SK-N-SH (cell line): Measurements from ENCODE around the gene PARP12. TPM values are rescaled to one million over a fixed set of nuclear protein-coding genes. Genes with fewer than 3 reads are reported as not detected.

Experiments used
- CTCF ChIA-PET: fragments of 300-600, 350-600 bp; formaldehyde crosslinking; extraction: SDS; loops from one replicate; lab custom pipeline; 2021; lab: Yijun Ruan, JAX
- POLR2A ChIA-PET: fragments of 350-600 bp; sonication (Branson Sonifier 250); formaldehyde crosslinking; extraction: SDS; loops from one replicate; lab custom pipeline; 2020; ENCODE audit warnings: antibody characterized with exemption, inconsistent platforms; lab: Yijun Ruan, JAX
- DNase-seq: peaks from one replicate; pipeline ENCODE4 v3.0.0; 2012
- H2AFZ ChIP-seq: fragments of 200-600 bp; sonication (generic); 2 replicates; pipeline ENCODE4 v1.8.1; 2016; ENCODE audit warnings: antibody characterized with exemption, mild to moderate bottlenecking, low read depth
- H3F3A ChIP-seq: fragments of 200-600 bp; sonication (generic); replicated peaks from 2 replicates; pipeline ENCODE3; 2016; ENCODE audit warnings: antibody characterized with exemption, mild to moderate bottlenecking; ENCODE audit not compliant: insufficient read depth
- H3K27ac ChIP-seq, 2 experiments: fragments of 200-500 bp in 1 of 2; fragments of 200-600 bp in 1 of 2; sonication (Bioruptor generic) in 1 of 2; sonication (generic), shearing (Covaris generic) in 1 of 2; 2 replicates each; pipeline versions ENCODE4 v1.5.1 to v1.6.1; 2014 to 2016; ENCODE audit warnings: low read depth in 2 of 2, inconsistent platforms in 1 of 2, low read length in 1 of 2, mild to moderate bottlenecking in 1 of 2, mixed read lengths in 1 of 2
- H3K27me3 ChIP-seq: fragments of 200-600 bp; sonication (generic), shearing (Covaris generic); 2 replicates; pipeline ENCODE4 v1.6.1; 2016; ENCODE audit warnings: mixed run types; ENCODE audit not compliant: insufficient read depth
- H3K36me3 ChIP-seq, 2 experiments: fragments of 200-500 bp in 1 of 2; fragments of 200-600 bp in 1 of 2; sonication (Bioruptor generic) in 1 of 2; sonication (generic) in 1 of 2; replicated peaks in 1 of 2; 2 replicates each; pipeline versions ENCODE3 to v1.5.1; 2014 to 2016; ENCODE audit warnings: low read length in 1 of 2, mild to moderate bottlenecking in 1 of 2; ENCODE audit not compliant: insufficient read depth in 2 of 2, control insufficient read depth in 1 of 2
- H3K4me1 ChIP-seq, 2 experiments: fragments of 200-500 bp in 1 of 2; fragments of 200-600 bp in 1 of 2; sonication (Bioruptor generic) in 1 of 2; sonication (generic), shearing (Covaris generic) in 1 of 2; 2 replicates each; pipeline versions ENCODE4 v1.5.1 to v1.6.1; 2014 to 2016; ENCODE audit warnings: low read depth in 1 of 2, low read length in 1 of 2, mixed run types in 1 of 2; ENCODE audit not compliant: insufficient read depth in 2 of 2, control insufficient read depth in 1 of 2
- H3K4me2 ChIP-seq: fragments of 200-600 bp; sonication (generic), shearing (Covaris generic); 2 replicates; pipeline ENCODE4 v1.6.1; 2017; ENCODE audit warnings: mixed run types
- H3K4me3 ChIP-seq, 2 experiments: fragments of 200-500 bp in 1 of 2; fragments of 200-600 bp in 1 of 2; sonication (Bioruptor generic) in 1 of 2; sonication (generic), shearing (Covaris generic) in 1 of 2; 2 replicates each; pipeline versions ENCODE4 v1.5.1 to v1.8.1; 2014 to 2016; ENCODE audit warnings: low read depth in 2 of 2, inconsistent platforms in 1 of 2, low read length in 1 of 2, mild to moderate bottlenecking in 1 of 2, mixed read lengths in 1 of 2, moderate library complexity in 1 of 2
- H3K79me2 ChIP-seq: fragments of 200-600 bp; sonication (generic); 2 replicates; pipeline ENCODE4 v1.8.1; 2017; ENCODE audit warnings: mild to moderate bottlenecking; ENCODE audit not compliant: insufficient read depth
- H3K9ac ChIP-seq: fragments of 200-600 bp; sonication (generic); 2 replicates; pipeline ENCODE4 v1.6.1; 2017; ENCODE audit warnings: mixed run types
- H3K9me2 ChIP-seq: fragments of 200-600 bp; sonication (generic); 2 replicates; pipeline ENCODE4 v1.6.1; 2017; ENCODE audit warnings: mixed run types
- H3K9me3 ChIP-seq: fragments of 200-600 bp; sonication (generic); 2 replicates; pipeline ENCODE4 v1.6.1; 2017; ENCODE audit warnings: mixed run types, mild to moderate bottlenecking, moderate library complexity
- H4K20me1 ChIP-seq: fragments of 200-600 bp; sonication (generic); 2 replicates; pipeline ENCODE4 v1.6.1; 2017; ENCODE audit warnings: mild to moderate bottlenecking, mixed run types; ENCODE audit not compliant: insufficient read depth
- CHD2 ChIP-seq: fragments of 150-350 bp; IDR thresholded peaks from 2 replicates; pipeline ENCODE4 v1.6.1; 2018; ENCODE audit warnings: low read length; ENCODE audit not compliant: partially characterized antibody
- EP300 ChIP-seq, 2 experiments: IDR thresholded peaks; 2 replicates each; pipeline versions ENCODE4 v1.4.0 to v1.6.1; 2012; ENCODE audit warnings: borderline replicate concordance in 1 of 2, low read depth in 1 of 2, low read length in 1 of 2
- FOXM1 ChIP-seq: IDR thresholded peaks from 2 replicates; pipeline ENCODE4 v1.4.0; 2012; ENCODE audit warnings: low read depth, mild to moderate bottlenecking
- GABPA ChIP-seq: IDR thresholded peaks from 2 replicates; pipeline ENCODE4 v1.4.0; 2012; ENCODE audit warnings: low read depth, mild to moderate bottlenecking
- MAX ChIP-seq: IDR thresholded peaks from 2 replicates; pipeline ENCODE4 v1.4.0; 2012; ENCODE audit warnings: low read depth
- MEF2A ChIP-seq: IDR thresholded peaks from 2 replicates; pipeline ENCODE4 v1.4.0; 2012; ENCODE audit warnings: low read depth, borderline replicate concordance
- NRF1 ChIP-seq: IDR thresholded peaks from 2 replicates; pipeline ENCODE4 v1.6.1; 2012; ENCODE audit warnings: low read depth, mild to moderate bottlenecking, low read length
- RCOR1 ChIP-seq: fragments of 150-350 bp; IDR thresholded peaks from 2 replicates; pipeline ENCODE4 v1.6.1; 2017; ENCODE audit warnings: antibody characterized with exemption, low read length
- REST ChIP-seq: IDR thresholded peaks from 2 replicates; pipeline ENCODE4 v1.6.1; 2012; ENCODE audit warnings: mild to moderate bottlenecking, low read depth, low read length, moderate library complexity
- SIN3A ChIP-seq: IDR thresholded peaks from 2 replicates; pipeline ENCODE4 v1.6.1; 2012; ENCODE audit warnings: low read depth, mild to moderate bottlenecking, low read length, moderate library complexity, borderline replicate concordance
- YY1 ChIP-seq: IDR thresholded peaks from 2 replicates; pipeline ENCODE4 v1.4.0; 2012; ENCODE audit warnings: low read depth, mild to moderate bottlenecking
- WGBS: methylation state at CpG from one replicate; pipeline ENCODE4 v1.1.6; 2017; ENCODE audit warnings: low lambda C conversion rate; 5-methylcytosine and 5-hydroxymethylcytosine counted together
- polyA plus RNA-seq, 3 experiments: library from polyadenylated mRNA; depleted of rRNA; stranded (reverse); fragments of >200 nt; gene quantifications; 2 replicates each; pipeline ENCODE4 v1.2.3, GENCODE V29; 2012
- TF ChIP-seq, protein P1 (sequence below): fragments of 150-350 bp; IDR thresholded peaks from 2 replicates; pipeline ENCODE4 v1.6.1; 2017; ENCODE audit warnings: antibody characterized with exemption, low read length, low read depth, borderline replicate concordance
- TF ChIP-seq, protein P2 (sequence below): IDR thresholded peaks from 2 replicates; pipeline ENCODE4 v1.4.0; 2012; ENCODE audit warnings: low read depth, borderline replicate concordance

Gene PARP12
- polyA plus RNA-seq, 1 of the 3 experiments (the other 2 are of a cell fraction) = 17.7 TPM

DNA sequence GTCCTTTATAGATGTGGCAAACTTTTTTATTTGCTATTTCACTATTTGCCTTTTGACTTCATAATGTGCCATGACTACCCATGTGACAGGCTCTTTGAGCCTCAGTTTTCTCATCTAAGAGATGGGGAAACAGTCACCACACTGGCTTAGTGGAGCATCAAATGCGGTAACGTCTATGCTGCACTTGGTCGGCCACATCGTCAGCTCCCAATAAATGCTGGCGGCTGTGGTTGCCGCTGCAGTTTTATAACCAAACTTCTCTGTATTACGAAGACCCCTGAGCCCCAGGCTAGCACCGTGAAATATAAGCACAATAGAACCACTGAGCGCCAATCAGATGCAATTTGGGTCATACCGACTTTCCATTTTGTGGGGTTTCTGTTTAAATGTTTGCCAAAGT is 56.2 kb downstream of the PARP12 start:
- CTCF ChIA-PET = interaction anchor here (1.3 to 9.8 kb wide), 14 partner anchors 11 to 506 kb away, joined by 3 to 229 read pairs (median 4); no protein-coding TSS in a partner anchor
- POLR2A ChIA-PET = no interaction called here
- Histone ChIP-seq H3K27me3 (no peaks in the 10 kb centered on the region; the same call in 1 of the 2 replicates), H3K27ac (no peak overlapping the region), H3K79me2 (no peaks in the 10 kb centered on the region), H3K4me2 (no peak overlapping the region), H3K4me3 (no peak overlapping the region), H3K9me2 (no peaks in the 10 kb centered on the region), H3K9ac (no peak overlapping the region), H3K4me1 (peaks cover 0 to 20% of the 10 kb centered on the region in 2 experiments; a peak in 2 of 4 replicates), H4K20me1 (no peaks in the 10 kb centered on the region), H3F3A (no peaks in the 10 kb centered on the region), H3K9me3 (no peaks in the 10 kb centered on the region), H3K36me3 (no peaks in the 10 kb centered on the region), H2AFZ (no peak overlapping the region)
- 92% methylated on average over 10 of the region's 10 CpGs for WGBS
- DNase-seq = no peak
- TF ChIP-seq GABPA = no peak
- no peak for TF ChIP-seq FOXM1
- TF ChIP-seq REST = no peak
- TF ChIP-seq SIN3A = no peak
- TF ChIP-seq YY1 = no peak
- TF ChIP-seq NRF1 = no peak
- TF ChIP-seq MAX = no peak
- TF ChIP-seq, protein P1, sequence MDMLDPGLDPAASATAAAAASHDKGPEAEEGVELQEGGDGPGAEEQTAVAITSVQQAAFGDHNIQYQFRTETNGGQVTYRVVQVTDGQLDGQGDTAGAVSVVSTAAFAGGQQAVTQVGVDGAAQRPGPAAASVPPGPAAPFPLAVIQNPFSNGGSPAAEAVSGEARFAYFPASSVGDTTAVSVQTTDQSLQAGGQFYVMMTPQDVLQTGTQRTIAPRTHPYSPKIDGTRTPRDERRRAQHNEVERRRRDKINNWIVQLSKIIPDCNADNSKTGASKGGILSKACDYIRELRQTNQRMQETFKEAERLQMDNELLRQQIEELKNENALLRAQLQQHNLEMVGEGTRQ = no peak
- TF ChIP-seq EP300 (IDR thresholded peaks at IDR 0.05; ENCODE audit: borderline replicate concordance in 1 of 2, low read depth in 1 of 2, low read length in 1 of 2) = no peak
- TF ChIP-seq MEF2A = no peak
- TF ChIP-seq, protein P2, sequence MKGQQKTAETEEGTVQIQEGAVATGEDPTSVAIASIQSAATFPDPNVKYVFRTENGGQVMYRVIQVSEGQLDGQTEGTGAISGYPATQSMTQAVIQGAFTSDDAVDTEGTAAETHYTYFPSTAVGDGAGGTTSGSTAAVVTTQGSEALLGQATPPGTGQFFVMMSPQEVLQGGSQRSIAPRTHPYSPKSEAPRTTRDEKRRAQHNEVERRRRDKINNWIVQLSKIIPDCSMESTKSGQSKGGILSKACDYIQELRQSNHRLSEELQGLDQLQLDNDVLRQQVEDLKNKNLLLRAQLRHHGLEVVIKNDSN = no peak
- TF ChIP-seq RCOR1 = no peak
- TF ChIP-seq CHD2 = no peak
